HepG2 (cell line): ENCODE data around the gene CPE. TPM values are rescaled to one million over a fixed set of nuclear protein-coding genes. Genes with fewer than 3 reads are reported as not detected.

Source experiments
- ATAC-seq: fragments of 200-7000 bp; cut with Tn5 transposase; 3 replicates; pipeline ENCODE4 v1.9.1; 2020; ENCODE audit warnings: mild to moderate bottlenecking, moderate library complexity
- BruUV-seq: library from RNA; stranded (reverse); fragments of 400-500 nt; replicated peaks from 2 replicates; lab custom pipeline; 2021; lab: Mats Ljungman, UMichigan
- CTCF ChIA-PET: fragments of 300-600 bp; formaldehyde crosslinking; extraction: SDS; loops from one replicate; lab custom pipeline; 2021; ENCODE audit warnings: low total read pairs, inconsistent platforms, low intra/inter-chr PET ratio; lab: Yijun Ruan, JAX
- POLR2A ChIA-PET: fragments of 350-600 bp; sonication (Branson Sonifier 250); formaldehyde crosslinking; loops from one replicate; lab custom pipeline; 2020; ENCODE audit warnings: antibody characterized with exemption, inconsistent platforms; lab: Yijun Ruan, JAX
- DNase-seq: peaks from one replicate; pipeline ENCODE4 v3.0.0-alpha.2; 2015; ENCODE audit warnings: low spot score
- FAIRE-seq: peaks from 3 replicates; lab custom pipeline; 2011; peaks lifted over from hg19 to GRCh38; lab: Jason Lieb, UNC
- H2AFZ ChIP-seq: one replicate; pipeline ENCODE4 v1.6.1; 2011; ENCODE audit warnings: low read length, inconsistent platforms
- H3K27ac ChIP-seq: fragments of 300-600 bp; 3 replicates; pipeline ENCODE4 v1.8.0; 2011; ENCODE audit warnings: mixed run types, mild to moderate bottlenecking, mixed read lengths, low read length, inconsistent platforms; ENCODE audit not compliant: insufficient read depth; ENCODE audit errors: extremely low read length
- H3K27me3 ChIP-seq, 2 experiments: fragments of 200-600 bp in 1 of 2; 2 replicates in 1 of 2; 3 replicates in 1 of 2; pipeline versions ENCODE4 v1.6.0 to v1.8.0; 2011; ENCODE audit warnings: low read length in 2 of 2, mild to moderate bottlenecking in 2 of 2, moderate library complexity in 2 of 2, inconsistent platforms in 1 of 2; ENCODE audit not compliant: insufficient read depth in 2 of 2, control insufficient read depth in 1 of 2
- H3K36me3 ChIP-seq, 2 experiments: fragments of 200-600 bp in 1 of 2; replicated peaks in 1 of 2; 2 replicates in 1 of 2; 3 replicates in 1 of 2; pipeline versions ENCODE4 v1.5.1 to v1.8.0; 2011; ENCODE audit warnings: low read length in 2 of 2, inconsistent platforms in 1 of 2; ENCODE audit not compliant: insufficient read depth in 2 of 2, control insufficient read depth in 1 of 2
- H3K4me1 ChIP-seq: 2 replicates; pipeline ENCODE4 v1.5.1; 2012; ENCODE audit warnings: low read length, inconsistent platforms; ENCODE audit not compliant: insufficient read depth
- H3K4me2 ChIP-seq: 2 replicates; pipeline ENCODE4 v1.6.0; 2011; ENCODE audit warnings: low read depth, low read length, inconsistent platforms
- H3K4me3 ChIP-seq, 3 experiments: fragments of 200-600 bp in 1 of 3; sonication (generic), shearing (Covaris generic) in 1 of 3; replicated peaks in 1 of 3; 2 replicates each; pipeline ENCODE4 v1.5.1; 2011 to 2016; ENCODE audit warnings: low read length in 3 of 3, inconsistent platforms in 2 of 3, low read depth in 2 of 3, mild to moderate bottlenecking in 2 of 3, control low read depth in 1 of 3, mixed read lengths in 1 of 3; ENCODE audit not compliant: insufficient read depth in 1 of 3
- H3K79me2 ChIP-seq: one replicate; pipeline ENCODE4 v1.6.1; 2011; ENCODE audit warnings: low read length, inconsistent platforms; ENCODE audit not compliant: insufficient read depth
- H3K9ac ChIP-seq: 2 replicates; pipeline ENCODE4 v1.6.0; 2011; ENCODE audit warnings: mild to moderate bottlenecking, low read depth, low read length, inconsistent platforms; ENCODE audit not compliant: insufficient read depth
- H3K9me3 ChIP-seq: 2 replicates; pipeline ENCODE4 v1.5.1; 2012; ENCODE audit warnings: mild to moderate bottlenecking, low read length
- H4K20me1 ChIP-seq: 2 replicates; pipeline ENCODE4 v1.6.0; 2011; ENCODE audit warnings: inconsistent platforms, mild to moderate bottlenecking, low read length, moderate library complexity; ENCODE audit not compliant: insufficient read depth
- HNF1B ChIP-seq: sonication (generic); formaldehyde crosslinking; IDR thresholded peaks from 2 replicates; pipeline ENCODE4 v1.5.1; 2020; ENCODE audit warnings: mild to moderate bottlenecking, moderate library complexity, missing genetic modification reagents
- LRRFIP1 ChIP-seq: sonication (generic); formaldehyde crosslinking; conservative IDR thresholded peaks from 2 replicates; pipeline ENCODE4 v1.4.0; 2020; ENCODE audit warnings: missing genetic modification reagents
- SATB2 ChIP-seq: sonication (generic); formaldehyde crosslinking; IDR thresholded peaks from 2 replicates; pipeline ENCODE4 v1.5.0; 2020; ENCODE audit warnings: missing genetic modification reagents
- ZBED4 ChIP-seq: sonication (generic); formaldehyde crosslinking; IDR thresholded peaks from 2 replicates; pipeline ENCODE4 v1.4.0; 2020; ENCODE audit warnings: missing genetic modification reagents, borderline replicate concordance
- ZNF407 ChIP-seq: sonication (generic); formaldehyde crosslinking; IDR thresholded peaks from one replicate; pipeline ENCODE4 v1.5.1; 2020; ENCODE audit warnings: mild to moderate bottlenecking, missing genetic modification reagents; ENCODE audit errors: not compliant biosample characterization
- ZNF484 ChIP-seq: sonication (generic); formaldehyde crosslinking; IDR thresholded peaks from 2 replicates; pipeline ENCODE4 v1.5.1; 2020; ENCODE audit warnings: mild to moderate bottlenecking, low read depth, missing genetic modification reagents, borderline replicate concordance
- WGBS: methylation state at CpG from one replicate; pipeline ENCODE4 v1.1.6; 2017; ENCODE audit warnings: low lambda C conversion rate; 5-methylcytosine and 5-hydroxymethylcytosine counted together
- in situ Hi-C: cut with HindIII; loops from 2 replicates; pipeline ENCODE4 v1.10.0; 2017; ENCODE audit warnings: low pct_unique_long_range_greater_than_20kb; ENCODE audit not compliant: extremely low pct_ligation_motif_present
- intact Hi-C: fragments of 100-400 bp; cut with micrococcal nuclease; formaldehyde crosslinking; loops from one replicate; pipeline ENCODE4 v1.10.0; 2022; ENCODE audit not compliant: unreplicated experiment
- polyA plus RNA-seq, 8 experiments: library from polyadenylated mRNA; depleted of rRNA in 3 of 8; stranded (reverse) in 7 of 8; unstranded in 1 of 8; fragments of >200 nt; fragmentation: Illumina TruSeq in 4 of 8; extraction: Trizol in 4 of 8; gene quantifications; 2 replicates each; pipeline versions ENCODE4 v1.2.1 to v1.2.3, GENCODE V29; 2011 to 2016; ENCODE audit warnings: low read depth in 4 of 8, missing spikeins in 1 of 8, mixed read lengths in 1 of 8; ENCODE audit not compliant: insufficient read depth in 1 of 8
- total RNA-seq, 5 experiments: library from RNA; depleted of rRNA; stranded (reverse); fragments of >200 nt; fragmentation: Illumina TruSeq; extraction: Trizol; gene quantifications; 2 replicates each; pipeline ENCODE4 v1.2.3, GENCODE V29; 2016; ENCODE audit warnings: low read depth in 1 of 5

The CPE gene
- total and polyA plus RNA-seq, 2 of the 13 experiments (the other 11 are each of a cell fraction or from before 2014, with no cell fraction given) = 268 to 852 TPM

GRCh38 chr4:165449333-165449732 lies 70.5 kb downstream of the CPE start:
- no peaks in the 10 kb centered on the region for H3K9me3 ChIP-seq
- FAIRE-seq (no peak), ATAC-seq (no peak), DNase-seq (no peak)
- no peak overlapping the region for H3K4me3 ChIP-seq
- no peak overlapping the region for H3K9ac ChIP-seq
- over 99% methylated on average over 6 of the region's 6 CpGs for WGBS
- ChIA-PET CTCF (no interaction called here), POLR2A (no interaction called here)
- in situ Hi-C loops (no loop called here), intact Hi-C loops (no loop called here)
- no peak overlapping the region for H3K4me2 ChIP-seq
- no peak overlapping the region for H2AFZ ChIP-seq
- no peaks in the 10 kb centered on the region for H4K20me1 ChIP-seq
- no peaks in the 10 kb centered on the region for H3K27me3 ChIP-seq
- no peaks in the 10 kb centered on the region; a peak in 1 of 5 replicates for H3K36me3 ChIP-seq
- H3K79me2 ChIP-seq = peaks cover 11% of the 10 kb centered on the region
- H3K4me1 ChIP-seq = peaks cover 5% of the 10 kb centered on the region
- no peak overlapping the region for H3K27ac ChIP-seq
- no TSS peak for BruUV-seq
- no peak for TF ChIP-seq ZNF484 (CRISPR knock-in tag)
- no peak for TF ChIP-seq HNF1B (CRISPR knock-in tag)
- no peak for TF ChIP-seq LRRFIP1 (CRISPR knock-in tag)
- TF ChIP-seq SATB2 = no peak
- no peak for TF ChIP-seq ZBED4 (CRISPR knock-in tag)
- no peak for TF ChIP-seq ZNF407
